Loucy (cell line): ENCODE results near the gene TFG.

Experiments used
- H2AFZ ChIP-seq: fragments of 200-600 bp; sonication (generic); 2 replicates; pipeline ENCODE4 v1.6.0; 2016; ENCODE audit warnings: antibody characterized with exemption, mild to moderate bottlenecking, low read length, moderate library complexity
- H3F3A ChIP-seq: fragments of 200-600 bp; 2 replicates; pipeline ENCODE4 v1.6.0; 2016; ENCODE audit warnings: antibody characterized with exemption, low read depth, mild to moderate bottlenecking
- H3K27me3 ChIP-seq: fragments of 200-600 bp; sonication (generic); 2 replicates; pipeline ENCODE4 v1.6.1; 2014; ENCODE audit warnings: low read length, mild to moderate bottlenecking; ENCODE audit not compliant: insufficient read depth, poor library complexity, severe bottlenecking
- H3K36me3 ChIP-seq: fragments of 200-600 bp; sonication (generic); 2 replicates; pipeline ENCODE4 v1.6.1; 2016; ENCODE audit warnings: low read length; ENCODE audit not compliant: insufficient read depth
- H3K4me1 ChIP-seq: fragments of 200-600 bp; sonication (generic); 2 replicates; pipeline ENCODE4 v1.5.1; 2014; ENCODE audit warnings: low read length, mild to moderate bottlenecking; ENCODE audit not compliant: insufficient read depth, poor library complexity, severe bottlenecking
- H3K4me2 ChIP-seq: fragments of 200-600 bp; sonication (generic); 2 replicates; pipeline ENCODE4 v1.6.0; 2014; ENCODE audit warnings: antibody characterized with exemption, low read length, low read depth, mild to moderate bottlenecking; ENCODE audit not compliant: poor library complexity, severe bottlenecking
- H3K4me3 ChIP-seq: fragments of 200-600 bp; sonication (generic); 2 replicates; pipeline ENCODE4 v1.5.1; 2014; ENCODE audit warnings: low read length, mild to moderate bottlenecking, mixed read lengths; ENCODE audit not compliant: poor library complexity, severe bottlenecking
- H3K79me2 ChIP-seq: fragments of 200-600 bp; sonication (generic); 2 replicates; pipeline ENCODE4 v1.6.1; 2014; ENCODE audit warnings: low read length; ENCODE audit not compliant: insufficient read depth
- H3K9ac ChIP-seq: fragments of 200-600 bp; sonication (generic); 2 replicates; pipeline ENCODE4 v1.6.0; 2014; ENCODE audit warnings: mild to moderate bottlenecking, low read depth, low read length, moderate library complexity; ENCODE audit not compliant: poor library complexity, severe bottlenecking
- H3K9me2 ChIP-seq: fragments of 200-600 bp; sonication (generic); replicated peaks from 2 replicates; pipeline ENCODE4 v1.6.1; 2016; ENCODE audit warnings: low read depth, low read length, mixed read lengths
- H3K9me3 ChIP-seq: fragments of 200-600 bp; sonication (generic); 2 replicates; pipeline ENCODE4 v1.6.1; 2014; ENCODE audit warnings: mild to moderate bottlenecking, antibody characterized with exemption, low read length, low read depth; ENCODE audit not compliant: insufficient read depth
- H4K20me1 ChIP-seq: fragments of 200-600 bp; sonication (generic); 2 replicates; pipeline ENCODE4 v1.6.0; 2014; ENCODE audit warnings: antibody characterized with exemption, low read length, mild to moderate bottlenecking; ENCODE audit not compliant: insufficient read depth, poor library complexity, severe bottlenecking
- EZH2phosphoT487 ChIP-seq: fragments of 200-600 bp; IDR thresholded peaks from 2 replicates; pipeline ENCODE4 v1.6.1; 2018; ENCODE audit warnings: antibody characterized with exemption, mild to moderate bottlenecking, moderate library complexity, borderline replicate concordance
- TF ChIP-seq, protein P1 (sequence below): fragments of 200-600 bp; sonication (generic); conservative IDR thresholded peaks from 2 replicates; pipeline ENCODE4 v1.5.1; 2014; ENCODE audit warnings: mild to moderate bottlenecking, antibody characterized with exemption, low read length

TFG gene

GRCh38 chr3:100782348-100782747, 73.1 kb downstream of the TFG start:
- H3F3A ChIP-seq: no peaks in the 10 kb centered on the region
- H3K79me2 ChIP-seq: no peaks in the 10 kb centered on the region
- no peaks in the 10 kb centered on the region for H3K4me1 ChIP-seq
- no peak overlapping the region for H2AFZ ChIP-seq
- no peak overlapping the region for H3K4me2 ChIP-seq
- TF ChIP-seq, protein P1, sequence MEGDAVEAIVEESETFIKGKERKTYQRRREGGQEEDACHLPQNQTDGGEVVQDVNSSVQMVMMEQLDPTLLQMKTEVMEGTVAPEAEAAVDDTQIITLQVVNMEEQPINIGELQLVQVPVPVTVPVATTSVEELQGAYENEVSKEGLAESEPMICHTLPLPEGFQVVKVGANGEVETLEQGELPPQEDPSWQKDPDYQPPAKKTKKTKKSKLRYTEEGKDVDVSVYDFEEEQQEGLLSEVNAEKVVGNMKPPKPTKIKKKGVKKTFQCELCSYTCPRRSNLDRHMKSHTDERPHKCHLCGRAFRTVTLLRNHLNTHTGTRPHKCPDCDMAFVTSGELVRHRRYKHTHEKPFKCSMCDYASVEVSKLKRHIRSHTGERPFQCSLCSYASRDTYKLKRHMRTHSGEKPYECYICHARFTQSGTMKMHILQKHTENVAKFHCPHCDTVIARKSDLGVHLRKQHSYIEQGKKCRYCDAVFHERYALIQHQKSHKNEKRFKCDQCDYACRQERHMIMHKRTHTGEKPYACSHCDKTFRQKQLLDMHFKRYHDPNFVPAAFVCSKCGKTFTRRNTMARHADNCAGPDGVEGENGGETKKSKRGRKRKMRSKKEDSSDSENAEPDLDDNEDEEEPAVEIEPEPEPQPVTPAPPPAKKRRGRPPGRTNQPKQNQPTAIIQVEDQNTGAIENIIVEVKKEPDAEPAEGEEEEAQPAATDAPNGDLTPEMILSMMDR: no peak
- TF ChIP-seq EZH2phosphoT487: no peak
- no peak overlapping the region for H3K4me3 ChIP-seq
- no peaks in the 10 kb centered on the region for H4K20me1 ChIP-seq
- H3K27me3 ChIP-seq: no peaks in the 10 kb centered on the region
- H3K36me3 ChIP-seq: no peaks in the 10 kb centered on the region
- H3K9ac ChIP-seq: no peak overlapping the region
- no peaks in the 10 kb centered on the region for H3K9me3 ChIP-seq
- H3K9me2 ChIP-seq: no peaks in the 10 kb centered on the region

DNA sequence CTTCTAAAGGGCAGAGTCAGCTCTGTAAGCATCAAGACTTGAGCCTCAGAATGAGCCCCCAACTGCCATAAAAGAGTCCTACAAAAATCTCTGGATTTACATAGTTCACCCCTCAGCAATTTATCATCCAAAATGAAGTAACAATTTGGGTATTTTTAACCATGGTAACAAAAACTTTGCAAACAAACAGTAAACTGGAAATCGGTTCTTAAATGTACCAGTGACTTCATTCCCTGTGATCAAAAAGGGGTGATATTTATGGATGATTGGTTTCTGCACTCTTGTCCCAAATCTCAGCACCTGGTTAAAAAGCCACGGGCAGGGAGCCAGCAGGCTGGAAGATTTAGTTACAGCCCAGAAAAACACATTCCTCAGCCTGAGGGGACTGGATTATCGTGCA, 73.6 kb downstream of the TFG start:
- no peak overlapping the region for H3K4me2 ChIP-seq
- no peaks in the 10 kb centered on the region for H3K79me2 ChIP-seq
- H3K36me3 ChIP-seq: no peaks in the 10 kb centered on the region
- no peaks in the 10 kb centered on the region for H3K27me3 ChIP-seq
- no peak overlapping the region for H3K4me3 ChIP-seq
- H3K9me2 ChIP-seq: no peaks in the 10 kb centered on the region
- H3F3A ChIP-seq: no peaks in the 10 kb centered on the region
- no peak overlapping the region for H3K9ac ChIP-seq
- no peaks in the 10 kb centered on the region for H4K20me1 ChIP-seq
- no peaks in the 10 kb centered on the region for H3K4me1 ChIP-seq
- no peaks in the 10 kb centered on the region for H3K9me3 ChIP-seq
- TF ChIP-seq, protein P1: no peak
- no peak for TF ChIP-seq EZH2phosphoT487
- no peak overlapping the region for H2AFZ ChIP-seq

DNA sequence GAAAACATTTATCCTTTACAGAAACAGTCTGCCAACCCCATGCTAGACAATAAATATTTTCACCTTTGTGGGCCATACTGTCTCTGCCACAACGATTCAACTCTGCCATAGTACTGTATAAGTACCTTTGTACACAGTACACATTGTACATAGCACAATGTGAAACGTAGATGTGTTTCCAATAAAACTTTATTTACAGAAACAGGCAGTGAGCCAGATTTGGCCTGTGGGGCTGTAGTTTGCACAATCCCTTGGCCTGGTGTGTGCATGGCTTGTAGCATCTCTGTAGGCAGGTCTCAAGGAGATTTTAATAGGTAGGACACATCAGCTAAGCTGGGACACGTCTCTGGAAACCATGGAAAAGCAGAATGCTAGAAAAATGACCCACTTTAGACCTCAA, 74.3 kb downstream of the TFG start:
- Histone ChIP-seq H3K27me3 (no peaks in the 10 kb centered on the region), H3K9me3 (no peaks in the 10 kb centered on the region), H3K4me3 (no peak overlapping the region), H4K20me1 (no peaks in the 10 kb centered on the region), H3K9me2 (no peaks in the 10 kb centered on the region), H3K4me2 (no peak overlapping the region), H3F3A (no peaks in the 10 kb centered on the region), H3K79me2 (no peaks in the 10 kb centered on the region), H3K36me3 (no peaks in the 10 kb centered on the region), H3K4me1 (no peaks in the 10 kb centered on the region), H3K9ac (no peak overlapping the region), H2AFZ (no peak overlapping the region)
- no peak for TF ChIP-seq EZH2phosphoT487
- TF ChIP-seq, protein P1: no peak
